Measurements from ENCODE around the gene SLC44A1. TPM values are rescaled to one million over a fixed set of nuclear protein-coding genes. Genes with fewer than 3 reads are reported as not detected.

Gene SLC44A1
- total and polyA plus RNA-seq, 2 donors from 2014 or later = 17.4 to 42.3 TPM

DNA sequence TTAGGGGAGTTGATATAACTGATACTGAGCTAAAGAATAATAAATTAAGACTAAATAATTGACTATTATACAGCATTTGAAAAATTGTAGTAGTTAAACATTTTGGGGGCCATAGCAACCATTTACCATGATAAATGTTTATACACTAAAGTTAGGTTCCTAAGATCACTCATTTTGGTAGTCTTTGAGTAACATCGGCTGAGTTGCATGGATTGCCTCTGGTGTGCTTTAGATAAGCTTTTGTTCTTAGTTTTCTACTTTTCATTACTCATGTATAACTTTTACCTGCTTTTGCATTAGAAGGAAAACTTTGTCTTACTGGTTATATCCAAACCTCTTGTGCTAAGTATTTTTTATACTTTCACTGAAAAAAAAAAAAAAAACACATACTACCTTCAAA is 101.2 kb downstream of the SLC44A1 start:
- H3K27me3 ChIP-seq (ENCODE audit: control insufficient read depth, insufficient read depth, low read length) = no peaks in the 10 kb centered on the region
- intact Hi-C loops (cut with DNase I) = no loop called here
- FAIRE-seq = no peak
- peaks cover 0 to 3% (median 0%) of the 10 kb centered on the region in 3 donors for H3K4me1 ChIP-seq (ENCODE audit: control insufficient read depth in 2 of 3, insufficient read depth in 2 of 3, low read depth in 1 of 3, low read length in 3 of 3)
- TF ChIP-seq, protein P1, sequence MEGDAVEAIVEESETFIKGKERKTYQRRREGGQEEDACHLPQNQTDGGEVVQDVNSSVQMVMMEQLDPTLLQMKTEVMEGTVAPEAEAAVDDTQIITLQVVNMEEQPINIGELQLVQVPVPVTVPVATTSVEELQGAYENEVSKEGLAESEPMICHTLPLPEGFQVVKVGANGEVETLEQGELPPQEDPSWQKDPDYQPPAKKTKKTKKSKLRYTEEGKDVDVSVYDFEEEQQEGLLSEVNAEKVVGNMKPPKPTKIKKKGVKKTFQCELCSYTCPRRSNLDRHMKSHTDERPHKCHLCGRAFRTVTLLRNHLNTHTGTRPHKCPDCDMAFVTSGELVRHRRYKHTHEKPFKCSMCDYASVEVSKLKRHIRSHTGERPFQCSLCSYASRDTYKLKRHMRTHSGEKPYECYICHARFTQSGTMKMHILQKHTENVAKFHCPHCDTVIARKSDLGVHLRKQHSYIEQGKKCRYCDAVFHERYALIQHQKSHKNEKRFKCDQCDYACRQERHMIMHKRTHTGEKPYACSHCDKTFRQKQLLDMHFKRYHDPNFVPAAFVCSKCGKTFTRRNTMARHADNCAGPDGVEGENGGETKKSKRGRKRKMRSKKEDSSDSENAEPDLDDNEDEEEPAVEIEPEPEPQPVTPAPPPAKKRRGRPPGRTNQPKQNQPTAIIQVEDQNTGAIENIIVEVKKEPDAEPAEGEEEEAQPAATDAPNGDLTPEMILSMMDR (IDR thresholded peaks at IDR 0.05; ENCODE audit: borderline replicate concordance, extremely low read depth, insufficient read depth) = no peak
- no peak overlapping the region for H3K27ac ChIP-seq (ENCODE audit: low read depth in 2 of 2, low read length in 2 of 2)
- DNase-seq = no peak
- H3K9ac ChIP-seq (ENCODE audit: low read length in 3 of 3) = no peak overlapping the region
- H3K36me3 ChIP-seq (ENCODE audit: control insufficient read depth in 2 of 3, insufficient read depth in 3 of 3, low read length in 3 of 3) = peaks cover 0 to 3% (median 0%) of the 10 kb centered on the region in 3 donors
- no peaks in the 10 kb centered on the region for H3K9me3 ChIP-seq (ENCODE audit: control insufficient read depth in 2 of 3, insufficient read depth in 1 of 3, low read length in 3 of 3)
- no peak overlapping the region for H3K4me3 ChIP-seq (ENCODE audit: low read length in 3 of 3)

DNA sequence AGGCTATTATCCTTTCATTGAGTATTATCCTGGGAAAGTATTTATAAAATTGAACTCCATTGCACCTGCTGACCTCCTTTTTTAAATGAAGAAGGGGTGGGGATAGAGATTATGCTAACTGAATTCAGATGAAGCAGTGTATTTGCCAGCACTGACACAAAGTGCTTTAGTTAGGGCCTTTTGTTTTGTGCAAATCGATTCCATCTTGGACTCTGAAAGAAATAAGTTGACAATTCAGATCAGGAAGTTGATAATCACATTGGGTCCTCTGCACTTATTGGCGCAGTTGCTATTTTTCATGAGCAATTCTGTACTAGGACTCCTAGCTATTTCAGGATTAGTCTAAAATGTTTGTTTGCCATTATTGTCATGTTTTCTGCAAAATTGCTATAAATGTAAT is 101.8 kb downstream of the SLC44A1 start:
- no peak for DNase-seq
- Histone ChIP-seq H3K4me3 (ENCODE audit: low read length in 3 of 3) (no peak overlapping the region), H3K9me3 (ENCODE audit: control insufficient read depth in 2 of 3, insufficient read depth in 1 of 3, low read length in 3 of 3) (no peaks in the 10 kb centered on the region), H3K9ac (ENCODE audit: low read length in 3 of 3) (no peak overlapping the region), H3K27ac (ENCODE audit: low read depth in 2 of 2, low read length in 2 of 2) (no peak overlapping the region), H3K4me1 (ENCODE audit: control insufficient read depth in 2 of 3, insufficient read depth in 2 of 3, low read depth in 1 of 3, low read length in 3 of 3) (peaks cover 0 to 3% (median 0%) of the 10 kb centered on the region in 3 donors), H3K27me3 (ENCODE audit: control insufficient read depth, insufficient read depth, low read length) (no peaks in the 10 kb centered on the region), H3K36me3 (ENCODE audit: control insufficient read depth in 2 of 3, insufficient read depth in 3 of 3, low read length in 3 of 3) (peaks cover 0 to 3% (median 0%) of the 10 kb centered on the region in 3 donors)
- intact Hi-C loops (cut with DNase I) = no loop called here
- TF ChIP-seq, protein P1 (IDR thresholded peaks at IDR 0.05; ENCODE audit: borderline replicate concordance, extremely low read depth, insufficient read depth) = no peak
- no peak for FAIRE-seq

DNA sequence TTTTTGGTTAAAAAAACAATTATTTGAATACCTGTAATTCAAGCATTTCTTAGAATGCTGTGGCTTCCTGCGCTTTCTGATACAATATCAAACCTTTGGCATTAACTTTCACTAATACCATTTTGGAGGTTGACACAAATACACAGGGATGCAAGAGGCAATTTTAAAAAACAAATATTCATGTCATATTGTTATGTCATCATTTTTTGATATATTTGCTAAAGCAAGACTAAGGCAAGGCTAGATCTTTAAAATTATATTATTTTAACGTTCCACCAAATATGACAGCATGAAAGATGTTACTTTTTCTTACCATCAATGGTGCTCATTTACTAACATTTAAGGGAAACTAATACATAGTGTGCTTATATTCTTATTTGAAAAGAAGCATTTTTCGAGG is 110.0 kb downstream of the SLC44A1 start:
- intact Hi-C loops (cut with DNase I) = no loop called here
- no peaks in the 10 kb centered on the region for H3K9me3 ChIP-seq (ENCODE audit: control insufficient read depth in 2 of 3, insufficient read depth in 1 of 3, low read length in 3 of 3)
- H3K36me3 ChIP-seq (ENCODE audit: control insufficient read depth in 2 of 3, insufficient read depth in 3 of 3, low read length in 3 of 3) = peaks cover 0 to 3% (median 0%) of the 10 kb centered on the region in 3 donors
- no peaks in the 10 kb centered on the region for H3K4me1 ChIP-seq (ENCODE audit: control insufficient read depth in 2 of 3, insufficient read depth in 2 of 3, low read depth in 1 of 3, low read length in 3 of 3)
- H3K27me3 ChIP-seq (ENCODE audit: control insufficient read depth, insufficient read depth, low read length) = no peaks in the 10 kb centered on the region
- H3K27ac ChIP-seq (ENCODE audit: low read depth in 2 of 2, low read length in 2 of 2) = no peak overlapping the region
- DNase-seq = no peak
- TF ChIP-seq, protein P1 (IDR thresholded peaks at IDR 0.05; ENCODE audit: borderline replicate concordance, extremely low read depth, insufficient read depth) = no peak
- no peak overlapping the region for H3K4me3 ChIP-seq (ENCODE audit: low read length in 3 of 3)
- H3K9ac ChIP-seq (ENCODE audit: low read length in 3 of 3) = no peak overlapping the region
- no peak for FAIRE-seq

DNA sequence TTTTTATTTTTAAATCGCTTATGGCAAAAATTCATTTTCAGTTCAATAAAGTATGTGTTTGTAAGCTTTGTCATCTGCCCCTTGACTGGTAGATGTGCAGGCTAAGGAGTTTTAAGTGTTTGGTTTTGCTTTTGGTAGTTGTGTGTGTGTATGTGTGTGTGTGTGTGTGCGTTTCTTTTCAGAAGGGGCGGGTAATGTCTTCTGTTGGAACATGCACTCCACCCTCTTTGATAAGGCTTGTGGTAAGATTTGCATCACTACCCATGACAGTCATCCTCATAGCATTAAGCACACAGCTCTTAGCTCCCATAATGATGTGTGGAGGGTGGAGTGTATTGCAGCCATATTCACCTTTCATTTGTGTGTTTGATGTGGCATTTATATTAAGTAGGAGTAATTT is 111.3 kb downstream of the SLC44A1 start:
- TF ChIP-seq, protein P1 (IDR thresholded peaks at IDR 0.05; ENCODE audit: borderline replicate concordance, extremely low read depth, insufficient read depth) = no peak
- H3K9me3 ChIP-seq (ENCODE audit: control insufficient read depth in 2 of 3, insufficient read depth in 1 of 3, low read length in 3 of 3) = no peaks in the 10 kb centered on the region
- no peaks in the 10 kb centered on the region for H3K36me3 ChIP-seq (ENCODE audit: control insufficient read depth in 2 of 3, insufficient read depth in 3 of 3, low read length in 3 of 3)
- H3K4me1 ChIP-seq (ENCODE audit: control insufficient read depth in 2 of 3, insufficient read depth in 2 of 3, low read depth in 1 of 3, low read length in 3 of 3) = no peaks in the 10 kb centered on the region
- no peak for FAIRE-seq
- no peak overlapping the region for H3K27ac ChIP-seq (ENCODE audit: low read depth in 2 of 2, low read length in 2 of 2)
- no peak overlapping the region for H3K9ac ChIP-seq (ENCODE audit: low read length in 3 of 3)
- H3K4me3 ChIP-seq (ENCODE audit: low read length in 3 of 3) = no peak overlapping the region
- no peaks in the 10 kb centered on the region for H3K27me3 ChIP-seq (ENCODE audit: control insufficient read depth, insufficient read depth, low read length)
- no peak for DNase-seq
- intact Hi-C loops (cut with DNase I) = no loop called here
